SK-N-MC (cell line): Measurements from ENCODE around the gene ZSCAN18.

Experiments
- EZH2 ChIP-seq: fragments of 200-600 bp; sonication (generic); IDR thresholded peaks from one replicate; pipeline ENCODE4 v1.6.1; 2017; ENCODE audit warnings: antibody characterized with exemption
- POLR2AphosphoS5 ChIP-seq: IDR thresholded peaks from 2 replicates; pipeline ENCODE4 v1.6.1; 2012; ENCODE audit warnings: mild to moderate bottlenecking, low read depth, low read length, borderline replicate concordance

- TF ChIP-seq EZH2: no peak
- no peak for TF ChIP-seq POLR2AphosphoS5
Observed at GRCh38 chr19:58091251-58091995, 6.6 kb downstream of the ZSCAN18 start.
